Measurements from ENCODE around the gene NPAS3. TPM values are rescaled to one million over a fixed set of nuclear protein-coding genes. Genes with fewer than 3 reads are reported as not detected.
A peak's percentile ranks its signal among the peaks of the same experiment; 100 is the strongest.

Gene NPAS3
- total RNA-seq, 1 experiment from 2014 or later: 0.36 TPM

DNA sequence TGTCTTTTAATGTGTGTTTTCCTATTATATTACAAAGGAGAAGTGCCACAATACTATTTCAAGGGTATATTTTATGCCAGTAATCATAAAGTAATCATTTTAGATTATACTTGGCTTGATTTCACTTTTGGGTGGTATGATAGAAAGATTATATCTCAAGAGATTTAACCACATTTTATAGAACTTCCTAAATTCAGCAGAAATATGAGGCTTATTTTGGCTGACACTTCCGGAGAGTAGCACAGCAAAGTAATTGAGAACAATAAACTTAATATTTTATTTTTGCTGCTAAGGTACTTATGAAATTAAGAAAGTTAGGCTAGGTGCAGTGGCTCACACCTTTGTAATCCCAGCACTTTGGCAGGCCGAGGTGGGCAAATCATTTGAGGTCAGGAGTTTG is 319.1 kb downstream of the NPAS3 start:
- Histone ChIP-seq H3K4me1 (ENCODE audit: insufficient read depth, low read length) (no peaks in the 10 kb centered on the region), H3K79me2 (ENCODE audit: low read length) (no peaks in the 10 kb centered on the region), H2AFZ (ENCODE audit: low read length) (no peak overlapping the region), H3F3A (ENCODE audit: low read length, unreplicated experiment) (no peaks in the 10 kb centered on the region), H3K4me2 (ENCODE audit: low read length) (no peak overlapping the region), H3K27me3 (ENCODE audit: low read length) (no peaks in the 10 kb centered on the region), H3K4me3 (ENCODE audit: low read length) (no peak overlapping the region), H3K9ac (ENCODE audit: low read length) (no peak overlapping the region), H3K27ac (ENCODE audit: low read length) (no peak overlapping the region), H4K20me1 (ENCODE audit: low read length) (no peaks in the 10 kb centered on the region), H3K36me3 (ENCODE audit: low read depth, low read length) (no peaks in the 10 kb centered on the region), H3K9me3 (ENCODE audit: low read length) (no peaks in the 10 kb centered on the region), H3K9me2 (replicated peaks; ENCODE audit: low read length) (no peaks in the 10 kb centered on the region)
- no peak for TF ChIP-seq EZH2 (IDR thresholded peaks at IDR 0.05; ENCODE audit: low read length, unreplicated experiment)
- TF ChIP-seq EZH2phosphoT487 (IDR thresholded peaks at IDR 0.05; ENCODE audit: borderline replicate concordance, low read length): no peak
- TF ChIP-seq, protein P1, sequence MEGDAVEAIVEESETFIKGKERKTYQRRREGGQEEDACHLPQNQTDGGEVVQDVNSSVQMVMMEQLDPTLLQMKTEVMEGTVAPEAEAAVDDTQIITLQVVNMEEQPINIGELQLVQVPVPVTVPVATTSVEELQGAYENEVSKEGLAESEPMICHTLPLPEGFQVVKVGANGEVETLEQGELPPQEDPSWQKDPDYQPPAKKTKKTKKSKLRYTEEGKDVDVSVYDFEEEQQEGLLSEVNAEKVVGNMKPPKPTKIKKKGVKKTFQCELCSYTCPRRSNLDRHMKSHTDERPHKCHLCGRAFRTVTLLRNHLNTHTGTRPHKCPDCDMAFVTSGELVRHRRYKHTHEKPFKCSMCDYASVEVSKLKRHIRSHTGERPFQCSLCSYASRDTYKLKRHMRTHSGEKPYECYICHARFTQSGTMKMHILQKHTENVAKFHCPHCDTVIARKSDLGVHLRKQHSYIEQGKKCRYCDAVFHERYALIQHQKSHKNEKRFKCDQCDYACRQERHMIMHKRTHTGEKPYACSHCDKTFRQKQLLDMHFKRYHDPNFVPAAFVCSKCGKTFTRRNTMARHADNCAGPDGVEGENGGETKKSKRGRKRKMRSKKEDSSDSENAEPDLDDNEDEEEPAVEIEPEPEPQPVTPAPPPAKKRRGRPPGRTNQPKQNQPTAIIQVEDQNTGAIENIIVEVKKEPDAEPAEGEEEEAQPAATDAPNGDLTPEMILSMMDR (conservative IDR thresholded peaks at IDR 0.05; ENCODE audit: low read depth, low read length): no peak
- ATAC-seq (no peak), DNase-seq (no peak)
- POLR2A ChIA-PET (ENCODE audit: unreplicated experiment): no interaction called here
- BruUV-seq (replicated peaks): no TSS peak
- intact Hi-C loops (cut with micrococcal nuclease): no loop called here
- CTCF ChIA-PET: no interaction called here

- Histone ChIP-seq H3K9ac (ENCODE audit: low read length) (no peak overlapping the region), H3K36me3 (ENCODE audit: low read depth, low read length) (no peaks in the 10 kb centered on the region), H3K27me3 (ENCODE audit: low read length) (no peaks in the 10 kb centered on the region), H3K27ac (ENCODE audit: low read length) (no peak overlapping the region), H3F3A (ENCODE audit: low read length, unreplicated experiment) (no peaks in the 10 kb centered on the region), H3K4me1 (ENCODE audit: insufficient read depth, low read length) (no peaks in the 10 kb centered on the region), H3K4me3 (ENCODE audit: low read length) (no peak overlapping the region), H4K20me1 (ENCODE audit: low read length) (no peaks in the 10 kb centered on the region), H3K4me2 (ENCODE audit: low read length) (0 out of 2 replicates have a peak overlapping the region, but pooled peaks have one; percentile 17), H3K9me3 (ENCODE audit: low read length) (no peaks in the 10 kb centered on the region), H3K9me2 (replicated peaks; ENCODE audit: low read length) (no peaks in the 10 kb centered on the region), H3K79me2 (ENCODE audit: low read length) (no peaks in the 10 kb centered on the region), H2AFZ (ENCODE audit: low read length) (no peak overlapping the region)
- no TSS peak for BruUV-seq (replicated peaks)
- TF ChIP-seq EZH2 (IDR thresholded peaks at IDR 0.05; ENCODE audit: low read length, unreplicated experiment) (no peak), EZH2phosphoT487 (IDR thresholded peaks at IDR 0.05; ENCODE audit: borderline replicate concordance, low read length) (no peak)
- TF ChIP-seq, protein P1 (conservative IDR thresholded peaks at IDR 0.05; ENCODE audit: low read depth, low read length): no peak
- POLR2A ChIA-PET (ENCODE audit: unreplicated experiment): no interaction called here
- DNase-seq: peak; percentile 22
- ATAC-seq: no peak
- intact Hi-C loops (cut with micrococcal nuclease): no loop called here
- CTCF ChIA-PET: no interaction called here
Observed at GRCh38 chr14:33259764-33260163, 321.1 kb downstream of the NPAS3 start.

DNA sequence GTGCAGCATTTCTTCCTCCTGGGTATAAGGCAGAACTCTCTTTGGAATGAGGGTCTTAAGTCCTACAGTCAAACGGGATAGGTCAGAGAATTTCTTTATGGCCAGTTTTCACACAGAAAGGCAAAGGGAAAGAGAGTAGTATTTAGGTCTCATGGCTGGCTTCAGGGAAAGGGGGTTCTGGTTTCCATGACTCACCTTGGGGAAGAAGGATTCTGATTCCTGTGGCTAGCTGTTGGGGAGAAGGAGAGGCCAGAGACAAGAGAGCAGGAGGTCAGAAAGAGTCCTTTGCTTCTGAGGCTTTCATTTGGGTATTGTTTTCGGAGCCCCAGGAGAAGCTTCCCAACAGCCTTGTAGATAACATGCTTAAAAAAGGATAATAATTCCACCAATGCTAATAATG is 332.5 kb downstream of the NPAS3 start:
- H3K4me2 ChIP-seq (ENCODE audit: low read length): no peak overlapping the region
- POLR2A ChIA-PET (ENCODE audit: unreplicated experiment): no interaction called here
- H3K79me2 ChIP-seq (ENCODE audit: low read length): no peaks in the 10 kb centered on the region
- H3K9me3 ChIP-seq (ENCODE audit: low read length): no peaks in the 10 kb centered on the region
- intact Hi-C loops (cut with micrococcal nuclease): no loop called here
- H3K9me2 ChIP-seq (replicated peaks; ENCODE audit: low read length): no peaks in the 10 kb centered on the region
- ATAC-seq (no peak), DNase-seq (no peak)
- CTCF ChIA-PET: no interaction called here
- no peaks in the 10 kb centered on the region for H3K4me1 ChIP-seq (ENCODE audit: insufficient read depth, low read length)
- no peak overlapping the region for H3K27ac ChIP-seq (ENCODE audit: low read length)
- no peaks in the 10 kb centered on the region for H4K20me1 ChIP-seq (ENCODE audit: low read length)
- no peaks in the 10 kb centered on the region for H3K27me3 ChIP-seq (ENCODE audit: low read length)
- no peak overlapping the region for H3K9ac ChIP-seq (ENCODE audit: low read length)
- BruUV-seq (replicated peaks): no TSS peak
- no peak overlapping the region for H3K4me3 ChIP-seq (ENCODE audit: low read length)
- no peak overlapping the region for H2AFZ ChIP-seq (ENCODE audit: low read length)
- H3F3A ChIP-seq (ENCODE audit: low read length, unreplicated experiment): no peaks in the 10 kb centered on the region
- no peaks in the 10 kb centered on the region for H3K36me3 ChIP-seq (ENCODE audit: low read depth, low read length)
- TF ChIP-seq EZH2phosphoT487 (IDR thresholded peaks at IDR 0.05; ENCODE audit: borderline replicate concordance, low read length) (no peak), EZH2 (IDR thresholded peaks at IDR 0.05; ENCODE audit: low read length, unreplicated experiment) (no peak)
- TF ChIP-seq, protein P1 (conservative IDR thresholded peaks at IDR 0.05; ENCODE audit: low read depth, low read length): no peak

Measured in PC-3 (cell line).